HG03354 (cell line): ENCODE results near the gene NABP2.
"Not testable (repeated sequence)": the region's sequence is repeated elsewhere in the genome, so short reads cannot be mapped to it uniquely, and the experiment has no call there.

Experiments
- ATAC-seq: cut with Tn5 transposase; IDR thresholded peaks from one replicate; pipeline ENCODE4 v1.9.1; 2021; ENCODE audit warnings: mild to moderate bottlenecking; ENCODE audit not compliant: unreplicated experiment, poor library complexity, severe bottlenecking

NABP2 gene

GRCh38 chr12:56224102-56224701, at the start of gene NABP2:
Gene NABP2 (plus strand): TSS chr12:56224342. CDS start chr12:56224857, 515 bp downstream.
- peak; percentile 74 for ATAC-seq

GRCh38 chr12:56178347-56178746, 45.8 kb upstream of the NABP2 start:
- ATAC-seq = no peak

- no peak for ATAC-seq
Measured at GRCh38 chr12:56186957-56187356, 37.2 kb upstream of the NABP2 start.

GRCh38 chr12:56188131-56188777, 35.9 kb upstream of the NABP2 start:
- no peak for ATAC-seq

GRCh38 chr12:56188778-56189098, 35.4 kb upstream of the NABP2 start:
- ATAC-seq = peak; percentile 10

- peak; percentile 75 for ATAC-seq
Measured at GRCh38 chr12:56189099-56189917, 34.8 kb upstream of the NABP2 start, which contains the start of gene SMARCC2. Gene SMARCC2 (minus strand): TSS chr12:56189483. CDS start chr12:56189461, 22 bp downstream.

- ATAC-seq = peak; percentile 46
Measured at GRCh38 chr12:56189918-56190694, 34.0 kb upstream of the NABP2 start.

- no peak for ATAC-seq
Measured at GRCh38 chr12:56190695-56191155, 33.4 kb upstream of the NABP2 start.

- ATAC-seq = no peak
Measured at GRCh38 chr12:56192582-56192981, 31.6 kb upstream of the NABP2 start.

GRCh38 chr12:56193025-56193578, 31.0 kb upstream of the NABP2 start:
- ATAC-seq = no peak

GRCh38 chr12:56196818-56197550, 27.2 kb upstream of the NABP2 start:
- ATAC-seq = not testable (repeated sequence)

- ATAC-seq = no peak
Measured at GRCh38 chr12:56197921-56198635, 26.1 kb upstream of the NABP2 start.

- no peak for ATAC-seq
Measured at GRCh38 chr12:56198836-56199235, 25.3 kb upstream of the NABP2 start.

- no peak for ATAC-seq
Measured at GRCh38 chr12:56202366-56202765, 21.8 kb upstream of the NABP2 start.

- ATAC-seq = no peak
Measured at GRCh38 chr12:56202838-56203237, 21.3 kb upstream of the NABP2 start.

GRCh38 chr12:56204275-56204674, 19.9 kb upstream of the NABP2 start:
- no peak for ATAC-seq

GRCh38 chr12:56205445-56205844, 18.7 kb upstream of the NABP2 start:
- no peak for ATAC-seq

GRCh38 chr12:56206452-56207166, 17.5 kb upstream of the NABP2 start:
- no peak for ATAC-seq
